Measurements from ENCODE around the gene CD59.

- no peak for TF ChIP-seq CTCF (IDR thresholded peaks at IDR 0.05; ENCODE audit: insufficient read depth, low read length)
- no peak for TF ChIP-seq REST (IDR thresholded peaks at IDR 0.05; ENCODE audit: insufficient replicate concordance, low read depth)
- TF ChIP-seq POLR2AphosphoS5 (IDR thresholded peaks at IDR 0.05; ENCODE audit: low read depth): no peak
- no peak for TF ChIP-seq GABPA (IDR thresholded peaks at IDR 0.05; ENCODE audit: low read depth)
- no peak for TF ChIP-seq SPI1 (IDR thresholded peaks at IDR 0.05; ENCODE audit: borderline replicate concordance, low read depth)
Observed at GRCh38 chr11:33691066-33691864, 45.0 kb downstream of the CD59 start.
